A673 (cell line): ENCODE data around the gene SERPINA5. TPM values are rescaled to one million over a fixed set of nuclear protein-coding genes. Genes with fewer than 3 reads are reported as not detected.

Experiments
- BruUV-seq: library from RNA; stranded (reverse); fragments of 400-500 nt; replicated peaks from 2 replicates; lab custom pipeline; 2021; lab: Mats Ljungman, UMichigan
- CTCF ChIA-PET: fragments of 300-600 bp; sonication (Branson Sonifier 250); formaldehyde crosslinking; loops from one replicate; lab custom pipeline; 2022; ENCODE audit warnings: antibody characterized with exemption; lab: Charles Lee
- POLR2A ChIA-PET: fragments of 300-600 bp; sonication (Branson Sonifier 250); formaldehyde crosslinking; loops from one replicate; lab custom pipeline; 2022; ENCODE audit warnings: antibody characterized with exemption; ENCODE audit not compliant: low non-redundant PET; lab: Charles Lee
- DNase-seq: peaks from one replicate; pipeline ENCODE4 v3.0.0-alpha.2; 2015; ENCODE audit warnings: low spot score
- H3K27ac ChIP-seq: fragments of 200-600 bp; sonication (generic); 2 replicates; pipeline ENCODE4 v1.5.1; 2016; ENCODE audit warnings: mixed run types, low read depth, mild to moderate bottlenecking, mixed read lengths, antibody characterized with exemption, low read length; ENCODE audit not compliant: poor library complexity, severe bottlenecking
- H3K27me3 ChIP-seq: fragments of 200-600 bp; sonication (generic); replicated peaks from 2 replicates; pipeline ENCODE4 v1.6.1; 2017; ENCODE audit warnings: mixed run types, low read depth, mild to moderate bottlenecking, mixed read lengths, antibody characterized with exemption, low read length; ENCODE audit not compliant: insufficient read depth, poor library complexity
- H3K36me3 ChIP-seq: fragments of 200-600 bp; sonication (generic); 2 replicates; pipeline ENCODE4 v1.6.1; 2016; ENCODE audit warnings: mixed run types, mild to moderate bottlenecking, mixed read lengths, antibody characterized with exemption, low read length; ENCODE audit not compliant: insufficient read depth, poor library complexity, severe bottlenecking
- H3K4me1 ChIP-seq: fragments of 200-600 bp; sonication (generic); 2 replicates; pipeline ENCODE4 v1.6.1; 2017; ENCODE audit warnings: mixed run types, mild to moderate bottlenecking, mixed read lengths, antibody characterized with exemption, low read length; ENCODE audit not compliant: insufficient read depth, poor library complexity, severe bottlenecking
- H3K4me3 ChIP-seq: fragments of 200-600 bp; sonication (generic); 2 replicates; pipeline ENCODE4 v1.5.1; 2016; ENCODE audit warnings: low read depth, mixed run types, mild to moderate bottlenecking, mixed read lengths, low read length; ENCODE audit not compliant: poor library complexity, severe bottlenecking
- H3K9me3 ChIP-seq: fragments of 200-600 bp; sonication (generic); 2 replicates; pipeline ENCODE4 v1.6.1; 2016; ENCODE audit warnings: mixed run types, low read depth, mild to moderate bottlenecking, mixed read lengths, antibody characterized with exemption, low read length; ENCODE audit not compliant: poor library complexity, severe bottlenecking
- CTCF ChIP-seq: fragments of 300-800, 200-600 bp; sonication (generic); conservative IDR thresholded peaks from 2 replicates; pipeline ENCODE4 v1.5.1; 2017; ENCODE audit warnings: low read depth, mild to moderate bottlenecking, antibody characterized with exemption, low read length, moderate library complexity, mixed read lengths
- EZH2 ChIP-seq: fragments of 200-600 bp; sonication (generic); IDR thresholded peaks from 2 replicates; pipeline ENCODE4 v1.6.1; 2017; ENCODE audit warnings: borderline replicate concordance, low read depth, mild to moderate bottlenecking, mixed read lengths, antibody characterized with exemption, low read length; ENCODE audit not compliant: poor library complexity, severe bottlenecking
- intact Hi-C: fragments of 100-400 bp; cut with micrococcal nuclease; formaldehyde crosslinking; loops from one replicate; pipeline ENCODE4 v1.10.0; 2022; ENCODE audit not compliant: unreplicated experiment
- total RNA-seq: library from RNA; stranded (reverse); gene quantifications from 2 replicates; pipeline ENCODE4 v1.2.3, GENCODE V29; 2021

Gene SERPINA5
- total RNA-seq, 1 experiment from 2014 or later, result not detected

- no peaks in the 10 kb centered on the region for H3K27me3 ChIP-seq
- ChIA-PET CTCF (no interaction called here), POLR2A (interaction anchor here (0.6 kb wide), 1 partner anchor 843 kb away, joined by 13 read pairs; no protein-coding TSS in a partner anchor)
- H3K4me3 ChIP-seq, result no peak overlapping the region
- DNase-seq, result no peak
- intact Hi-C loops, result no loop called here
- H3K9me3 ChIP-seq, result no peaks in the 10 kb centered on the region
- no peak overlapping the region for H3K27ac ChIP-seq
- BruUV-seq, result no TSS peak
- no peaks in the 10 kb centered on the region for H3K36me3 ChIP-seq
- no peaks in the 10 kb centered on the region for H3K4me1 ChIP-seq
- TF ChIP-seq EZH2 (no peak), CTCF (no peak)
Observed at GRCh38 chr14:94583557-94583956, 2.3 kb downstream of the SERPINA5 start.

- Histone ChIP-seq H3K36me3 (no peaks in the 10 kb centered on the region), H3K27me3 (no peaks in the 10 kb centered on the region), H3K4me1 (no peaks in the 10 kb centered on the region), H3K27ac (no peak overlapping the region), H3K9me3 (no peaks in the 10 kb centered on the region), H3K4me3 (no peak overlapping the region)
- POLR2A ChIA-PET, result no interaction called here
- BruUV-seq, result no TSS peak
- no peak for DNase-seq
- TF ChIP-seq CTCF, result no peak
- no peak for TF ChIP-seq EZH2
- intact Hi-C loops, result no loop called here
- CTCF ChIA-PET, result no interaction called here
Observed at GRCh38 chr14:94584591-94585280, 3.5 kb downstream of the SERPINA5 start.

- no peaks in the 10 kb centered on the region for H3K27me3 ChIP-seq
- TF ChIP-seq EZH2, result no peak
- POLR2A ChIA-PET, result no interaction called here
- CTCF ChIA-PET, result no interaction called here
- DNase-seq, result no peak
- intact Hi-C loops, result no loop called here
- BruUV-seq, result no TSS peak
- no peaks in the 10 kb centered on the region for H3K9me3 ChIP-seq
- no peak overlapping the region for H3K4me3 ChIP-seq
- H3K4me1 ChIP-seq, result no peaks in the 10 kb centered on the region
- no peaks in the 10 kb centered on the region for H3K36me3 ChIP-seq
- H3K27ac ChIP-seq, result no peak overlapping the region
Observed at GRCh38 chr14:94586635-94587034, 5.4 kb downstream of the SERPINA5 start.

- CTCF ChIA-PET, result no interaction called here
- no peaks in the 10 kb centered on the region for H3K4me1 ChIP-seq
- no TSS peak for BruUV-seq
- H3K27me3 ChIP-seq, result no peaks in the 10 kb centered on the region
- no peak overlapping the region for H3K27ac ChIP-seq
- TF ChIP-seq CTCF (no peak), EZH2 (no peak)
- DNase-seq, result no peak
- POLR2A ChIA-PET, result no interaction called here
- no peak overlapping the region for H3K4me3 ChIP-seq
- H3K36me3 ChIP-seq, result no peaks in the 10 kb centered on the region
- intact Hi-C loops, result no loop called here
- no peaks in the 10 kb centered on the region for H3K9me3 ChIP-seq
Observed at GRCh38 chr14:94588311-94588710, 7.1 kb downstream of the SERPINA5 start.
